Cardiac ventricle fibroblast (primary cell): ENCODE measurements around the gene ZNF587B. TPM values are rescaled to one million over a fixed set of nuclear protein-coding genes. Genes with fewer than 3 reads are reported as not detected.

ENCODE experiments used
- total RNA-seq: library from RNA; depleted of rRNA; stranded (reverse); fragments of >200 nt; gene quantifications from 2 replicates; pipeline ENCODE4 v1.2.3, GENCODE V29; 2015

ZNF587B gene
- total RNA-seq: 11.0 and 12.4 TPM in 2 replicates

GRCh38 chr19:57830071-57830602 is at the start of gene ZNF587B:
ZNF587B (plus strand) TSS chr19:57830299; CDS start chr19:57830529, 230 bp downstream.

DNA sequence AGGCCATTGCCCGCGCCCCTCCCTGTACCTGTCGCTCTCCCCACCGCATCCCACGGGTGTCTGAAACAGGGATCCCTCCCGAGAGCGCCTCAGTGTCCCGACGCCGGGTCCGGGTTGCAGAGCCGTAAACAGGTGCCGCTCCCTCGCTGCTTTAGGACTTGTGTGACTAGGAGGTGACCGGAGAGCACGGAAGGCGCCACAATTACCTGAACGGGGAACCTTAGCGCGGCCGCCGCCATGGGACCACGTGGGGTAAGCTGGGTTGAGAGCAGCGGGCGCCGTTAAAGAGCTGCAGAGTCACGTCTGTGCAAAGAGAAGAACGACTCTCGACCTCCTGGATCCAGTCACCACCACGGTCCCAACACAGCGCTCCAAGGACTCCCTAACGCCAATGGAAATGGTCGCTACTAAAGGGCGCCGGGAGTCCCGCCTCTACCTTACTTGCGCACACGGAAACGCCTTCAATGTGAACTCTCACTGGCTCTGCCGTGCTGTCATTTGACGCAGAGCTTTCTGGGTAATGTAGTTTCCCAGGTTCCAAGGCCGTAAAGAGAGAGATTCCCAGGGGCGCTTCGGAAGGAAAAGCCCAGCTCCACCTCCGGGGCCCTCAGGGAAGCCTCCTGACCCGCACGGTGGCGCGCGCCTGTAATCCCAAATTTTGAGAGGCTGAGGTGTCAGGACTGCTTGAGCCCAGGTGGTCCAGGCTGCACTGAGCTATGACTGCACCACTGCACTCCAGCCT is 15.4 kb upstream of the ZNF587B start, which contains the start of gene ZNF552:
Gene ZNF552, minus strand, starts transcription at position 409 of the 742 bp plus-strand sequence. Its CDS starts 170 bp downstream, at position 239.

DNA sequence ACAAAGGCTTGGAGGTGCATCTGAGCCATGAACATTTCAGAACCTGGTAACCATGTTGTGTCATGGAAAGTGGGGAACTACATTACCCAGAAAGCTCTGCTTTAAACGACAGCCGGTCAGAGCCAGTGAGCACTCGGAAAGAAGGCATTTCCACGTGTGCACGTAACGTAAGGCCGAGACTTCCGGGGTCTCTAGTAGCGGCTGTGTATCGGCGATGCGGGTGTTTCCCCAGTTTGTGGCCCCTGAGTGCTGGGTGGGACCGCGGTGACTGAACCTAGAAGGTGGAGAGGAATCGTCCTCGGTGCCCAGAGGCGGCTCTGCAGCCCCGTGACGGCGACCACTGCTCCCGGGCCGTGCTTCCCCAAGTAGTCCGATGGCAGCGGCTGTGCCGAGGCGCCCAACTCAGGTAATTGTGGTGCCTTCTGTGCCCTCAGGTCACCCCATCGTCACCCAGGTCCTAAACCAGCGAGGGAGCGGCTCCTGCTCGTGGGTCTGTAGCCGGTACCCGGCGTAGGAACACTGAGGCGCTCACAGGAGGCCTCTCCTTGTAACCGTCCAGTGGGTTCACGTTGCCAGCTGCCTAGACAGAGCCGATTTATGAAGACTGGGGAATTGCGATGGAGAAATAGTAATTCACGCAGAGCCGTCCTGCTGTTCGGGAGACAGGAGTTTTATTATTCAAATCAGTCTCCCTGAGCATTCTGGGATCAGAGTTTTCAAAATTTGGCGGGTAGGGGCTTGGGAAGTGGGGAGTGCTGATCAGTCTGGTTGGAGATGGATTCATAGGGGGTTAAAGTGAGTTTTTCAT is 19.8 kb downstream of the ZNF587B start, which contains the start of gene ZNF587:
Gene ZNF587, plus strand, starts transcription at position 194 of the 808 bp plus-strand sequence. Its CDS starts 180 bp downstream, at position 374.

GRCh38 chr19:57888560-57889231 is 58.6 kb downstream of the ZNF587B start, which contains the start of gene ZNF814:
ZNF814 (minus strand) TSS chr19:57889037; CDS start chr19:57888802, 235 bp downstream.

Other genes starting within 250 kb of the ZNF587B start
- 3.9 and 9.7 TPM in 2 replicates for gene ZIK1, start 246.2 kb upstream of the ZNF587B start, total RNA-seq
- 1.5 and 1.7 TPM in 2 replicates for gene ZNF530, start 230.4 kb upstream of the ZNF587B start, total RNA-seq
- 16.2 and 34.6 TPM in 2 replicates for gene ZNF134, start 216.1 kb upstream of the ZNF587B start, total RNA-seq
- gene ZNF211, start 197.1 kb upstream of the ZNF587B start, total RNA-seq: 4.4 and 4.5 TPM in 2 replicates
- not detected in 2 replicates for gene ZSCAN4, start 161.4 kb upstream of the ZNF587B start, total RNA-seq
- gene ZNF551, start 148.3 kb upstream of the ZNF587B start, total RNA-seq: 5.1 and 5.9 TPM in 2 replicates
- gene ZNF154, start 121.1 kb upstream of the ZNF587B start, total RNA-seq: 3.6 and 4.7 TPM in 2 replicates
- gene ZNF671, start 102.7 kb upstream of the ZNF587B start, total RNA-seq: 5.6 and 7.5 TPM in 2 replicates
- 6.7 and 7.4 TPM in 2 replicates for gene ZNF776, start 83.5 kb upstream of the ZNF587B start, total RNA-seq
- gene ZNF586, start 60.6 kb upstream of the ZNF587B start, total RNA-seq: 8.6 and 9.0 TPM in 2 replicates
- 2.0 and 3.4 TPM in 2 replicates for gene ZNF552, start 15.4 kb upstream of the ZNF587B start, total RNA-seq
- 10.7 and 24.6 TPM in 2 replicates for gene ZNF587, start 19.6 kb downstream of the ZNF587B start, total RNA-seq
- gene ZNF814, start 58.7 kb downstream of the ZNF587B start, total RNA-seq: 5.7 and 8.9 TPM in 2 replicates
- 7.2 and 7.5 TPM in 2 replicates for gene ZNF417, start 86.3 kb downstream of the ZNF587B start, total RNA-seq
- 1.9 and 3.7 TPM in 2 replicates for gene ZNF418, start 105.1 kb downstream of the ZNF587B start, total RNA-seq
- 4.1 and 6.2 TPM in 2 replicates for gene ZNF256, start 117.4 kb downstream of the ZNF587B start, total RNA-seq
- gene C19orf18, start 144.2 kb downstream of the ZNF587B start, total RNA-seq: 0.64 TPM in 1 of 2 replicates, not detected in the other
- 13.3 and 16.1 TPM in 2 replicates for gene ZNF606, start 172.5 kb downstream of the ZNF587B start, total RNA-seq
- not detected in 2 replicates for gene ZSCAN1, start 203.7 kb downstream of the ZNF587B start, total RNA-seq
- gene ZNF135, start 229.0 kb downstream of the ZNF587B start, total RNA-seq: 3.9 and 5.3 TPM in 2 replicates